Transverse colon (tissue), 4 donors: ENCODE measurements around the gene ESAM. TPM values are rescaled to one million over a fixed set of nuclear protein-coding genes. Genes with fewer than 3 reads are reported as not detected.

Source experiments
- DNase-seq: peaks from one replicate; pipeline ENCODE4 v3.0.0-alpha.2; 2019
- H3K27ac ChIP-seq, 4 donors: fragments of 200-600 bp; sonication (generic); 2 replicates each; pipeline ENCODE4 v1.5.1; 2016 to 2018; ENCODE audit warnings: inconsistent platforms in 4 of 4
- H3K27me3 ChIP-seq: fragments of 200-600 bp; sonication (generic); 2 replicates; pipeline ENCODE4 v1.5.1; 2017; ENCODE audit warnings: inconsistent platforms
- H3K36me3 ChIP-seq, 4 donors: fragments of 200-600 bp; sonication (generic); 2 replicates each; pipeline ENCODE4 v1.5.1; 2017 to 2019; ENCODE audit warnings: inconsistent platforms in 4 of 4
- H3K4me1 ChIP-seq, 4 donors: fragments of 200-600 bp; sonication (generic); 2 replicates each; pipeline ENCODE4 v1.5.1; 2017 to 2020; ENCODE audit warnings: inconsistent platforms in 4 of 4
- H3K4me3 ChIP-seq, 4 donors: fragments of 200-600 bp; sonication (generic); 1 replicate in 1 of 4; 2 replicates in 3 of 4; pipeline versions ENCODE4 v1.5.1 to v1.6.1; 2017 to 2019; ENCODE audit warnings: inconsistent platforms in 4 of 4
- H3K9me3 ChIP-seq, 2 donors: fragments of 200-600 bp; sonication (generic); 2 replicates each; pipeline ENCODE4 v1.5.1; 2017 to 2019; ENCODE audit warnings: inconsistent platforms in 2 of 2
- CTCF ChIP-seq, 5 experiments: fragments of 200-600 bp in 3 of 5; fragments of 450-650 bp in 2 of 5; sonication (generic) in 3 of 5; IDR thresholded peaks; 1 replicate in 2 of 5; 2 replicates in 3 of 5; pipeline ENCODE4 v1.5.1; 2016 to 2017; ENCODE audit warnings: antibody characterized with exemption in 5 of 5, inconsistent platforms in 3 of 5, mild to moderate bottlenecking in 2 of 5, moderate library complexity in 1 of 5
- EP300 ChIP-seq: sonication (generic); formaldehyde crosslinking; IDR thresholded peaks from one replicate; pipeline ENCODE4 v1.6.1; 2017; ENCODE audit warnings: antibody characterized with exemption, low read depth
- POLR2A ChIP-seq: fragments of 450-650 bp; IDR thresholded peaks from one replicate; pipeline ENCODE4 v1.6.1; 2016; ENCODE audit warnings: antibody characterized with exemption, mild to moderate bottlenecking, moderate library complexity
- POLR2AphosphoS5 ChIP-seq, 3 donors: sonication (generic); formaldehyde crosslinking; IDR thresholded peaks; one replicate each; pipeline ENCODE4 v1.6.1; 2016; ENCODE audit warnings: antibody characterized with exemption in 3 of 3
- WGBS, 2 donors: methylation state at CpG; one replicate each; pipeline ENCODE4 v1.1.5; 2018; ENCODE audit warnings: low coverage in 1 of 2; 5-methylcytosine and 5-hydroxymethylcytosine counted together
- in situ Hi-C, 4 donors: fragments of 200-750 bp; cut with MboI; loops; one replicate each; pipeline versions ENCODE4 v1.15.0 to v1.15.1; 2017; ENCODE audit warnings: low sequenced_read_pairs in 3 of 4, low pct_ligation_motif_present in 1 of 4, low pct_unique_long_range_greater_than_20kb in 1 of 4
- intact Hi-C: fragments of 100-400 bp; cut with DNase I; formaldehyde crosslinking; loops from one replicate; pipeline ENCODE4 v1.15.1; 2023; ENCODE audit warnings: low total_unique reads
- total RNA-seq, 4 donors: library from RNA; depleted of rRNA; stranded (reverse); fragments of >200 nt; gene quantifications; one replicate each; pipeline ENCODE4 v1.1.0, GENCODE V29; 2016

The ESAM gene
- total RNA-seq, 4 donors from 2014 or later, result 5.8 to 10.1 (median 6.5) TPM

DNA sequence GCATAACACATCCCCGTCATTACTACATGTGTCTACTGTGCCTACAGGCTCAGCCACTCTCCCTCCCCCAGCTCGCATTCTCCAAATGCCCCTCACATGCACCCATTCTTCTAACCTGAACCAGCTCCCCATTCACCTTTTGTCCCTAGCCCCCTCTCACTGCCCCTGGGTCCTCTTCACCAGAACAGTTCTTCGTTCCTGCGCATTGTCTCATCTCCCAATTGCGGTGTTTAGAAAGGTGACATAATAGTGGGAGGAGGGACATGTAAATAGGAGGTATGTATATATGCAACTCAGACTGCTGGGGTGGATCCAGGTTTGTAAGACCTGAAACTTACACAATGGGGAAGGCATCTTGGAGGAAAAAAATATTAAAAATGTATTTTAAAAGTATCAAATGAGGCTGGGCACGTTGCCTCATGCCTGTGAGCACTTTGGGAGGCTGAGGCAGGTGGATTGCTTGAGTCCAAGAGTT lies 5.3 kb downstream of the ESAM start:
- Histone ChIP-seq H3K27ac (no peak overlapping the region), H3K4me1 (peaks cover 10 to 47% (median 32%) of the 10 kb centered on the region in 4 donors), H3K27me3 (peaks cover 64% of the 10 kb centered on the region), H3K9me3 (no peaks in the 10 kb centered on the region), H3K4me3 (no peak overlapping the region), H3K36me3 (no peaks in the 10 kb centered on the region)
- WGBS, 2 donors, result 48 to 68% methylated on average over 4 to 6 of the region's 6 CpGs
- in situ Hi-C loops (loop anchor here in 1 of 4 donors (25.0 kb wide), 1 partner anchor 94 kb away; the partner anchor contains the start of genes SIAE and SPA17), intact Hi-C loops (no loop called here)
- DNase-seq, result no peak
- no peak for TF ChIP-seq CTCF (IDR thresholded peaks at IDR 0.05)
- no peak for TF ChIP-seq EP300
- TF ChIP-seq POLR2AphosphoS5 (IDR thresholded peaks at IDR 0.05), result no peak
- TF ChIP-seq POLR2A, result no peak

DNA sequence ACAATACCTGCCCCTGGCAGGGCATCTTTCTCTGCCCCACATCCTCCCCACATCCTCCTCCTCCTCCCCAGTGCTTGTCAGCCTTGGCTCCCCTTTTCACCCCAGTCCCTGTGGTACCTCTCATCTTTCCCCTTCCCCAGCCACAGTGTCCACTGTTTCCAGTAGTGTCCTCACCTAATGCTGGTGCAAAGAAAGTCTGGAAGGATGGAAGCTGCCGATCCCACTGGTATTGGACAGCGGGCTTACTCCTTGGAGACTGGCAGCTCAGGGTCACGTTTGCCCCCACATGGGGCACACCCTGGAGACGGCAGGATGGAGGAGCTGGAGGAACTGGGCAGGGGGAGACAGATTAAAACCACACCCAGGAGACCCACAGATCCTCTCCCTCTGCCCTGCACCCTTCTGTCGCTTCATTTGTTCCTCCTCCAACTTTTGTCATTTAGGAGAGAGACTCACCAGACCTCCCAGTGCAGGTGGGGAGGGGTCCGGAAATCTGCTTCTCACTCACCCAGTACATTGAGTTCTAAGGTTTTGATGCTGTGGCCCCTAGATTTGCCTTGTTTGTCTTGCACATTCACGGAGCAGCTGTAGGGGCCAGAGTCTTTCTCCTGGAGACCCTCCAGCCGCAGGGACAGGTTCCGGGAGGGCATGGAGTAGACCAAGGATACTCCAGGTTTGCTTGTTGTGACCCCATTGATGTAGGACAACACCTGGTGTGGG lies 5.9 kb downstream of the ESAM start:
- no peak overlapping the region for H3K27ac ChIP-seq
- WGBS, 2 donors, result 67% methylated on average over 9 of the region's 9 CpGs; no CpG with 5 or more reads in 1 of the 2 donors

GRCh38 chr11:124754710-124755109 lies 7.4 kb downstream of the ESAM start:
- DNase-seq, result no peak
- H3K27me3 ChIP-seq, result peaks cover 49% of the 10 kb centered on the region
- H3K27ac ChIP-seq, result no peak overlapping the region
- TF ChIP-seq POLR2AphosphoS5 (IDR thresholded peaks at IDR 0.05) (no peak), POLR2A (no peak), CTCF (IDR thresholded peaks at IDR 0.05) (no peak), EP300 (no peak)
- no peak overlapping the region for H3K4me3 ChIP-seq
- 71 to 82% methylated on average over 4 to 6 of the region's 6 CpGs for WGBS, 2 donors
- H3K36me3 ChIP-seq, result no peaks in the 10 kb centered on the region
- H3K9me3 ChIP-seq, result no peaks in the 10 kb centered on the region
- intact Hi-C loops (no loop called here), in situ Hi-C loops (loop anchor here in 1 of 4 donors (25.0 kb wide), 1 partner anchor 92 kb away; the partner anchor contains the start of genes SIAE and SPA17)
- H3K4me1 ChIP-seq, result peaks cover 10 to 53% (median 31%) of the 10 kb centered on the region in 4 donors

More for the DNA sequence above, 5.9 kb downstream of the ESAM start:
- no peaks in the 10 kb centered on the region for H3K9me3 ChIP-seq
- in situ Hi-C loops (loop anchor here in 1 of 4 donors (25.0 kb wide), 1 partner anchor 94 kb away; the partner anchor contains the start of genes SIAE and SPA17), intact Hi-C loops (no loop called here)
- no peaks in the 10 kb centered on the region for H3K36me3 ChIP-seq
- H3K27me3 ChIP-seq, result peaks cover 64% of the 10 kb centered on the region
- no peak overlapping the region for H3K4me3 ChIP-seq
- TF ChIP-seq POLR2AphosphoS5 (IDR thresholded peaks at IDR 0.05) (no peak), CTCF (IDR thresholded peaks at IDR 0.05) (no peak), POLR2A (no peak), EP300 (no peak)
- DNase-seq, result no peak
- H3K4me1 ChIP-seq, result peaks cover 10 to 47% (median 30%) of the 10 kb centered on the region in 4 donors

DNA sequence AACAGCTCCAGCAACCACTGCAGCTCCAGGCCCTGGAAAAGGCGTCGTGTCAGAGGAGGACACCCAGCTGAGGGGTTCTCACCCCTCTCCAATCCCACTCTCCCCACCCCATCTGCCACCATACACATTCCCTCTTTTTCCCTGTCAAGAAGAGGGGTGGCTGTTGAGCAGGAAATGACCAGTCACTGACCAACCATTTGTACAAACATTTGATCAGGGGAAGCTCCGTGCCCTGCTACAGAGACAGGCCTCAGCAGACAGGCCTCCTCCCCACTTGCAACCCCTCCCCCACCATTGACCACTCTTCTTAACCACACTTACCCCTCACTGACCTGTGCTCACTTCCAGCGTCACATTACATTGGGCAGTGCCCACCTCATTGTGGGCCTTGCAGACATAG lies 7.8 kb downstream of the ESAM start:
- DNase-seq, result no peak
- TF ChIP-seq POLR2AphosphoS5 (IDR thresholded peaks at IDR 0.05) (no peak), POLR2A (no peak), CTCF (IDR thresholded peaks at IDR 0.05) (no peak), EP300 (no peak)
- 76% methylated on average over 4 of the region's 4 CpGs; no CpG with 5 or more reads in 1 of the 2 donors for WGBS, 2 donors
- H3K27me3 ChIP-seq, result peaks cover 45% of the 10 kb centered on the region
- H3K4me1 ChIP-seq, result peaks cover 11 to 53% (median 30%) of the 10 kb centered on the region in 4 donors
- intact Hi-C loops (no loop called here), in situ Hi-C loops (loop anchor here in 1 of 4 donors (25.0 kb wide), 1 partner anchor 92 kb away; the partner anchor contains the start of genes SIAE and SPA17)
- H3K27ac ChIP-seq, result no peak overlapping the region
- no peaks in the 10 kb centered on the region for H3K36me3 ChIP-seq
- no peak overlapping the region for H3K4me3 ChIP-seq
- no peaks in the 10 kb centered on the region for H3K9me3 ChIP-seq
